Measurements from ENCODE around the gene IRX4.

Gene IRX4

DNA sequence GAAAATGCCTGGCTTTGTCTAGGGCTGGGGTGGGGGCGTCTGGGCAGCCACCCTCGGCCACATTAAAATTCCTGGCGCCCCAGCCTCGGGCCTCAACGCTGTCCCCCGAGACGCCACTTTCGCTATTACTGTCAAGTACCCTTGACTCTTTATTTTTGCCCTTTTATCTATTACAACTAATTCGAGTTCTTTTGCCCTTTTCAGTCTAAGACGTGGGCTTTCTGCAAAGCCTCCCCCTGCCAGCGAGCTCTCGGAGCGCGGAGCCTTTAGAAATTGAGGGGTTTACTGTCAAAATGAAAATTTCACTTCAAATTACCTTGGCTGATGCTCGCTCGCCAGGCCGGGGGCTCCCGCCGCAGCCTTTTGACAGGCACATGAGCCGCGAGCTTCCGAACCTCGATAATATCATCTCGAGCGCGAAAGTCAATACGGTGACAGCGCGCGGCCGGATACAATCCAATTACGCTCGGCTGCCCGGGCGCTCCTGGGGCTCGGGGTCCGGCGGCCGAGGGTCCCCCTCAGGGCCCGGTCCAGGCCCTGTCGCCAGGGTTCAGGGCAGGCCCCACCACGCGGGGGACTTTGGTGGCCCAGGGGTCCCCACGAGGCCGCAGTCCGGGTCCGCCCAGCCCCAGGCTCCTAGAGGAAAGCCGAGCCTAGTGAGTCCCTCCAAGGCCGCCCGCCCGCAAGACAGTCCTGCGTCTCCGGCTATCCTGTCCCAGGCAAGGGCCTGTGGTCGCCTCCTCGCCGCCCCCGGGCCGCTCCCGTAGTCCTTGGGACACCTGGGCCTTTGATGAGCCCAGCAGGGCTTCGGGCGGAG lies 6.7 kb downstream of the IRX4 start:
- Histone ChIP-seq H3K4me3 (ENCODE audit: low read depth, low read length) (no peak overlapping the region), H3K27ac (no peak overlapping the region), H3K36me3 (replicated peaks) (no peaks in the 10 kb centered on the region), H3K27me3 (replicated peaks) (peaks cover 84% of the 10 kb centered on the region)
- in situ Hi-C loops (cut with HindIII; ENCODE audit: low pct_ligation_motif_present, low sequenced_read_pairs): no loop called here
- no peak for DNase-seq
- TF ChIP-seq, protein P1, sequence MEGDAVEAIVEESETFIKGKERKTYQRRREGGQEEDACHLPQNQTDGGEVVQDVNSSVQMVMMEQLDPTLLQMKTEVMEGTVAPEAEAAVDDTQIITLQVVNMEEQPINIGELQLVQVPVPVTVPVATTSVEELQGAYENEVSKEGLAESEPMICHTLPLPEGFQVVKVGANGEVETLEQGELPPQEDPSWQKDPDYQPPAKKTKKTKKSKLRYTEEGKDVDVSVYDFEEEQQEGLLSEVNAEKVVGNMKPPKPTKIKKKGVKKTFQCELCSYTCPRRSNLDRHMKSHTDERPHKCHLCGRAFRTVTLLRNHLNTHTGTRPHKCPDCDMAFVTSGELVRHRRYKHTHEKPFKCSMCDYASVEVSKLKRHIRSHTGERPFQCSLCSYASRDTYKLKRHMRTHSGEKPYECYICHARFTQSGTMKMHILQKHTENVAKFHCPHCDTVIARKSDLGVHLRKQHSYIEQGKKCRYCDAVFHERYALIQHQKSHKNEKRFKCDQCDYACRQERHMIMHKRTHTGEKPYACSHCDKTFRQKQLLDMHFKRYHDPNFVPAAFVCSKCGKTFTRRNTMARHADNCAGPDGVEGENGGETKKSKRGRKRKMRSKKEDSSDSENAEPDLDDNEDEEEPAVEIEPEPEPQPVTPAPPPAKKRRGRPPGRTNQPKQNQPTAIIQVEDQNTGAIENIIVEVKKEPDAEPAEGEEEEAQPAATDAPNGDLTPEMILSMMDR (IDR thresholded peaks at IDR 0.05; ENCODE audit: low read depth, low read length, missing control alignments): no peak

DNA sequence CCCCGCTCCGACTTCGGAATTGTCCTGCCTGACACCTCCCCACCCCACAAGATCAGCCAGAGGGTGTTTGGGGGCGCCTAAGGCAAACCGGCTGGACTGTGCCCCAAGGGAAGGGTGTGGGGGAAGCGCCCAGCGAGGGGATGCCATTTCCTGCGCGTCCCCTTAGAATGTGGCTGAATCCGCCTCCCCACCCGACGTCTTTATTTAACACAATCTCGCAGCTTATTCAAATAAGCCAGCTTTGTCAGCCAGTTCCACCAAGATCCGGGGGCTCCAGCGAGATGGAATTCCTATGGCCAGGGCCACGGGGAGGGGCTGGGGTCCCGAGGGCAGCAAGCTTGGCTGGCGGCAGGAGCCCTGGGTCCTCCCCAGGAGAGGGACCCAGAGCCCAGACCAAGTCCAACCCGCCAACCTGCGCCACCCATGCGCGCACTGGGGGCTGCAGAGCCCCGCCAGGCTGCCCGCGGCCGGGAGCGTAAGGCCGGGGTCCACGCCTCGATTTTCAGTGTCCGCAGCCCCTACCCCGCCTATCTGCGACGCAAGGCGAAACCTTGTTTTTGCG lies 7.4 kb downstream of the IRX4 start:
- TF ChIP-seq, protein P1 (IDR thresholded peaks at IDR 0.05; ENCODE audit: low read depth, low read length, missing control alignments): no peak
- in situ Hi-C loops (cut with HindIII; ENCODE audit: low pct_ligation_motif_present, low sequenced_read_pairs): no loop called here
- no peak overlapping the region for H3K27ac ChIP-seq
- peaks cover 82% of the 10 kb centered on the region for H3K27me3 ChIP-seq (replicated peaks)
- no peak for DNase-seq
- H3K4me3 ChIP-seq (ENCODE audit: low read depth, low read length): no peak overlapping the region
- H3K36me3 ChIP-seq (replicated peaks): no peaks in the 10 kb centered on the region

DNA sequence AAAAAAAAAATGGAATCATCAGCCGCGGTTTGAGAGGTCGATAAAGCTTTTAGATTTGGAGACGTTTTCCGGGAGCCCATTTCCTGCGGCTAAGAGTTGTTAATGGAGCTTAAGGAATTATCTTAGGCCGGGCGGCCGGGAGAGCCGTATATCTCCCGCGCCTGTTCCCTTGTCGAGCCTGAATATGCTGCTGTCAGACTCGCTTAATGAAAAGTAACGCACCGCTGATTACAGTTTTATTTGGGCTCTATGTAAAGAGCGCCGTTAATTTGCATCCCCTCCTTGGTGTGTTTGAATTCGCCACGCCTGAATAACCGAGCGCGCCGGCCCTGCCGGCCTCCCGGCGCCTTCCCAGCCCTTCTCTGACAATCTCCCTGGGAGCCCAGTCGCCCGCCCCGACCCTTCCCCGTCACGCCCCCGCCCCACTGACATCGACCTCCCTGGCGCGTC lies 7.9 kb downstream of the IRX4 start:
- no peak for DNase-seq
- TF ChIP-seq, protein P1 (IDR thresholded peaks at IDR 0.05; ENCODE audit: low read depth, low read length, missing control alignments): no peak
- in situ Hi-C loops (cut with HindIII; ENCODE audit: low pct_ligation_motif_present, low sequenced_read_pairs): no loop called here
- Histone ChIP-seq H3K4me3 (ENCODE audit: low read depth, low read length) (no peak overlapping the region), H3K27me3 (replicated peaks) (peaks cover 77% of the 10 kb centered on the region), H3K27ac (no peak overlapping the region), H3K36me3 (replicated peaks) (no peaks in the 10 kb centered on the region)

- Histone ChIP-seq H3K27me3 (replicated peaks) (peaks cover 72% of the 10 kb centered on the region), H3K4me3 (ENCODE audit: low read depth, low read length) (no peak overlapping the region), H3K27ac (no peak overlapping the region), H3K36me3 (replicated peaks) (no peaks in the 10 kb centered on the region)
- no peak for DNase-seq
- TF ChIP-seq, protein P1 (IDR thresholded peaks at IDR 0.05; ENCODE audit: low read depth, low read length, missing control alignments): no peak
- in situ Hi-C loops (cut with HindIII; ENCODE audit: low pct_ligation_motif_present, low sequenced_read_pairs): no loop called here
These were observed 8.4 kb downstream of the IRX4 start for GRCh38 chr5:1874348-1874747.

DNA sequence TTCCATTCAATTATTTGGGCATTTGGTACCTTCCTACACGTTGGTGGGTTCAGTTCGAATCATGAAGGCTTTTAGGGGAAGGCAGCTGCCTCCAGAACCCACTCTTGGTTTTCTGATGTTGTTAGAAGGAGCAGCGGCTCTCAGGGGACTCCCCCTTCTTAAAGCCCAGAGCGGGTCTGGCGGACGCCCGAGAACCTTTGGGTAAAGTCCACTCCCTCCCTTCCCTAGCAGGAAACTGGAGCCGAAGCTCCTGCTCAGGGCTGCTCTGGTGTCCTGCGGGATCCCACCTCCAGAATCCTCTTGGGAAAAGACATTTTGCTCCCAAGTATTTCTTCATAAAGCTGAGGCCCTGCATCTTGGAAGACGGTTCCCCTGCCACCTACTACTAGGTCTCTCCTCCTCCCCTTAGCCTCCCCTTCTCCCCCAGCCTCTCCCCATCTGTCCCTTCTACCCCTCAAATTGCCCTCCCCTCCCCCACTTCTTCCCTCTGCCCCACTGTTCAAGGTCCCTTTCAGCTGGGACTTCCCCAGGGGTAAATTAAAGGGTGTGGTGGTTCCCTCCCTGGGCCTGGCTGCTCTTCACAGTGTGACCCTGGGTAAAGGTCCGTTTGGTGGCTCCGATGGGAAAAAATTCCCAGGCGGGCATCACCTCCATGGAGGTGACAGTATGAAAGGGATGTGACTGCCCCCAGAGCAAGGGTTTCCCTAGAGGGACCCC lies 9.3 kb downstream of the IRX4 start:
- Histone ChIP-seq H3K27ac (no peak overlapping the region), H3K4me3 (ENCODE audit: low read depth, low read length) (no peak overlapping the region), H3K27me3 (replicated peaks) (peaks cover 69% of the 10 kb centered on the region), H3K36me3 (replicated peaks) (no peaks in the 10 kb centered on the region)
- in situ Hi-C loops (cut with HindIII; ENCODE audit: low pct_ligation_motif_present, low sequenced_read_pairs): no loop called here
- no peak for DNase-seq
- TF ChIP-seq, protein P1 (IDR thresholded peaks at IDR 0.05; ENCODE audit: low read depth, low read length, missing control alignments): no peak
